Hepatocyte (in vitro differentiated cells): ENCODE measurements around the gene SERINC2.

Source experiments
- EZH2 ChIP-seq: fragments of 200-600 bp; sonication (generic); IDR thresholded peaks from 2 replicates; pipeline ENCODE4 v1.6.1; 2016; ENCODE audit warnings: antibody characterized with exemption, mild to moderate bottlenecking, borderline replicate concordance
- EZH2phosphoT487 ChIP-seq: fragments of 200-600 bp; sonication (generic); IDR thresholded peaks from one replicate; pipeline ENCODE4 v1.6.1; 2018; ENCODE audit warnings: antibody characterized with exemption, mild to moderate bottlenecking, low read depth, moderate library complexity; ENCODE audit not compliant: unreplicated experiment, severe bottlenecking
- TF ChIP-seq, protein P1 (sequence below): fragments of 200-600 bp; sonication (generic); IDR thresholded peaks from 2 replicates; pipeline ENCODE4 v1.5.1; 2016; ENCODE audit warnings: antibody characterized with exemption, mild to moderate bottlenecking; ENCODE audit not compliant: poor library complexity

DNA sequence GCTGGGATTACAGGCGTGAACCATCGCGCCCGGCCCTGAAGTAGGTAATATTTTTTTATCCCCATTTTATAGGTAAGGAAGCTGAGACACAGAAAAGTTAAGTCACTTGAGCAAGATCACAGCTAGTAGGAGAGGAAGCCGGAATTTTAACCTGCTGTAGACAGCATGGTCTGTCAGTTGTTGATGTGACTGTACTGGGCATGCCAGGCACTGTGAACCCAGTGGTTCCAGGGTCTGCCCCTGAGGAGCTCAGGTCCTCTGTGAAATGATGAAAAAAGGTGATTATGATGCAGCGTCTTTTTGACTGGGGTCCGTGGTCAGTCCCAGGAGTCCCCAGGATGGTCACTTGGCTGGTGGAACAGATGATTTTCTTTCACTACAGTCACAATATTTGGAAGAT, 23.4 kb upstream of the SERINC2 start:
- TF ChIP-seq, protein P1, sequence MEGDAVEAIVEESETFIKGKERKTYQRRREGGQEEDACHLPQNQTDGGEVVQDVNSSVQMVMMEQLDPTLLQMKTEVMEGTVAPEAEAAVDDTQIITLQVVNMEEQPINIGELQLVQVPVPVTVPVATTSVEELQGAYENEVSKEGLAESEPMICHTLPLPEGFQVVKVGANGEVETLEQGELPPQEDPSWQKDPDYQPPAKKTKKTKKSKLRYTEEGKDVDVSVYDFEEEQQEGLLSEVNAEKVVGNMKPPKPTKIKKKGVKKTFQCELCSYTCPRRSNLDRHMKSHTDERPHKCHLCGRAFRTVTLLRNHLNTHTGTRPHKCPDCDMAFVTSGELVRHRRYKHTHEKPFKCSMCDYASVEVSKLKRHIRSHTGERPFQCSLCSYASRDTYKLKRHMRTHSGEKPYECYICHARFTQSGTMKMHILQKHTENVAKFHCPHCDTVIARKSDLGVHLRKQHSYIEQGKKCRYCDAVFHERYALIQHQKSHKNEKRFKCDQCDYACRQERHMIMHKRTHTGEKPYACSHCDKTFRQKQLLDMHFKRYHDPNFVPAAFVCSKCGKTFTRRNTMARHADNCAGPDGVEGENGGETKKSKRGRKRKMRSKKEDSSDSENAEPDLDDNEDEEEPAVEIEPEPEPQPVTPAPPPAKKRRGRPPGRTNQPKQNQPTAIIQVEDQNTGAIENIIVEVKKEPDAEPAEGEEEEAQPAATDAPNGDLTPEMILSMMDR = no peak
- TF ChIP-seq EZH2phosphoT487 (no peak), EZH2 (no peak)
